Tibial nerve (tissue), 3 donors: ENCODE results near the gene PLEKHB2.

ENCODE experiments used
- CTCF ChIP-seq, 5 experiments: fragments of 200-600 bp in 3 of 5; fragments of 450-650 bp in 2 of 5; sonication (generic) in 3 of 5; IDR thresholded peaks; one replicate each; pipeline ENCODE4 v1.5.1; 2016 to 2019; ENCODE audit warnings: antibody characterized with exemption in 5 of 5, mild to moderate bottlenecking in 3 of 5, moderate library complexity in 2 of 5
- POLR2A ChIP-seq, 2 donors: fragments of 450-650 bp; IDR thresholded peaks; one replicate each; pipeline ENCODE4 v1.6.1; 2017; ENCODE audit warnings: antibody characterized with exemption in 2 of 2, mild to moderate bottlenecking in 2 of 2, moderate library complexity in 2 of 2

GRCh38 chr2:131130298-131130596 is 25.1 kb downstream of the PLEKHB2 start:
- TF ChIP-seq CTCF (IDR thresholded peaks at IDR 0.05) (no peak), POLR2A (IDR thresholded peaks at IDR 0.05) (no peak)
